Measurements from ENCODE around the gene KLRD1. TPM values are rescaled to one million over a fixed set of nuclear protein-coding genes. Genes with fewer than 3 reads are reported as not detected.
"Not testable (repeated sequence)": the region's sequence is repeated elsewhere in the genome, so short reads cannot be mapped to it uniquely, and the experiment has no call there.

KLRD1 gene
- total and polyA plus RNA-seq, 4 donors, result 0.60 to 5.0 (median 1.4) TPM

DNA sequence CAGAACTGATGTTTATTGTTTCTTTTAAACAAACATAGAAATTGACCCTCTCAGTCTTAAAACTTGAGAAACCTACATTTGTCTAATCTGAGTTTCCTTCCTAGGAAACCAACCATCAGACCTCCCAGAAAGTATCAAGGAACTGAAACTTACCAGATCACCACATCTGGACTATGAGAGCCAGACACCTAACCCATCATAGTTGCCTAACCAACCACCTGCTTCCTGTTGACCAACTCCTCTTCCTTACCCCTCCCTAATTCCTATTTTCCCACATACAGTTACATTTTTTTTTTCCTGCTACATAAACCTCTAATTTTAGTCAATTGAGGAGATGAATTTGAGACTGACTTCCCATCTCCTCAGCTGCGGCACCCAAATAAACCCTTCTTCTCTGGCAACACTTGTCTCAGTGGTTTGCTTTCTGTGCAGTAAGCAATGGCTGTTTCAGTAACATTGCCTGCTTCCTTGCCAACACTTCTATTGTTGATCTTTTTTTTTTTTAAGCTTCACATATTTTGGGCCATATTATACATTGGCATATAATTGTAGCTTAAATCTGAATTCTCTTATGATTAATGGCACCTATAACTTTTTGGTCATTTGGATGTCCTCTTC, 34.3 kb downstream of the KLRD1 start:
- DNase-seq (ENCODE audit: low spot score), result no peak
- no peaks in the 10 kb centered on the region for H3K27me3 ChIP-seq (ENCODE audit: control insufficient read depth in 4 of 4, insufficient read depth in 4 of 4, low read length in 3 of 4)
- no peak overlapping the region for H3K9ac ChIP-seq (ENCODE audit: low read depth in 1 of 2, low read length in 2 of 2)
- 92% methylated on average over 1 of the region's 1 CpG for WGBS
- no peak overlapping the region for H3K27ac ChIP-seq (ENCODE audit: low read depth in 1 of 2, low read length in 2 of 2)
- no peaks in the 10 kb centered on the region for H3K4me1 ChIP-seq (ENCODE audit: control insufficient read depth in 4 of 4, insufficient read depth in 4 of 4, low read length in 3 of 4)
- H3K36me3 ChIP-seq (ENCODE audit: control insufficient read depth in 4 of 4, insufficient read depth in 3 of 4, low read depth in 1 of 4, low read length in 3 of 4), result no peaks in the 10 kb centered on the region
- no peaks in the 10 kb centered on the region for H3K9me3 ChIP-seq (ENCODE audit: control insufficient read depth in 4 of 4, low read length in 3 of 4)
- TF ChIP-seq HNF4G (IDR thresholded peaks at IDR 0.05), result no peak
- no peak for TF ChIP-seq CTCF (IDR thresholded peaks at IDR 0.05; ENCODE audit: low read depth, low read length, missing input control)
- no peak for TF ChIP-seq ATF3 (IDR thresholded peaks at IDR 0.05)
- no peak for TF ChIP-seq RAD21 (IDR thresholded peaks at IDR 0.05)
- TF ChIP-seq GABPA (IDR thresholded peaks at IDR 0.05 in 1 of 2, conservative IDR thresholded peaks at IDR 0.05 in 1 of 2), result no peak
- no peak overlapping the region for H3K4me3 ChIP-seq (ENCODE audit: low read depth in 1 of 3, low read length in 3 of 3)

DNA sequence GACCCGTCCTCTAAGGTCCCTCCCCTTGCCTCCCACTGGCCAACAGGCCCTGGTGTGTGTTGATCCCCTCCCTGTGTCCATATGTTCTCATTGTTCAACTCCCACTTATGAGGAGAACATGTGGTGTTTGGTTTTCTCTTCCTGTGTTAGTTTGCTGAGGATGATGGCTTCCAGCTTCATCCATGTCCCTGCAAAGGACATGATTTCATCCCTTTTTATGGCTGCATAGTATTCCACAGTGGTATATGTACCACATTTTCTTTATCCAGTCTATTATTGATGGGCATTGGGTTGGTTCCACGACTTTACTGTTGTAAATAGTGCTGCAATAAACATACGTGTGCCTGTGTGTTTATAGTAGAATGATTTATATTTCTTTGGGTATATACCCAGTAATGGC, 43.8 kb downstream of the KLRD1 start:
- not testable (repeated sequence) for H3K36me3 ChIP-seq (ENCODE audit: control insufficient read depth in 4 of 4, insufficient read depth in 3 of 4, low read depth in 1 of 4, low read length in 3 of 4); H3K9me3 ChIP-seq (ENCODE audit: control insufficient read depth in 4 of 4, low read length in 3 of 4); H3K4me3 ChIP-seq (ENCODE audit: low read depth in 1 of 3, low read length in 3 of 3); H3K27me3 ChIP-seq (ENCODE audit: control insufficient read depth in 4 of 4, insufficient read depth in 4 of 4, low read length in 3 of 4); H3K27ac ChIP-seq (ENCODE audit: low read depth in 1 of 2, low read length in 2 of 2); H3K9ac ChIP-seq (ENCODE audit: low read depth in 1 of 2, low read length in 2 of 2); H3K4me1 ChIP-seq (ENCODE audit: control insufficient read depth in 4 of 4, insufficient read depth in 4 of 4, low read length in 3 of 4); DNase-seq (ENCODE audit: low spot score)
- 50% methylated on average over 3 of the region's 3 CpGs for WGBS

DNA sequence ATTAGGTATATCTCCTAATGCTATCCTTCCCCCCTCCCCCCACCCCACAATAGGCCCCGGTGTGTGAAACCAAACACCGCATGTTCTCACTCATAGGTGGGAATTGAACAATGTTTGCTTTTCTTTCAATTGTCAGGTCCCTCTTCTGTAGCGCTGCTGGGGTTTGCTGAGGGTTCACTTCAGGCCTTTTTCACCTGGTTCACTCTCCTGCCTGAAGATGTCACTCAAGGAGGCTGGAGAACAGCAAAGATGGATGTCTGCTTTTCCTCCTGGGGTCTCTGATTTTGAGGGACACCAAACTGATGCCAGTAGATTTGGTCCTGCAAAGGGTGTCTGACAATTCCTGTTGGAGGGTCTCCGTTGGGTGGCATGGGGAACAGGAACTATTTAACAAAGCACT, 46.4 kb downstream of the KLRD1 start:
- H3K4me1 ChIP-seq (ENCODE audit: control insufficient read depth in 4 of 4, insufficient read depth in 4 of 4, low read length in 3 of 4), result no peaks in the 10 kb centered on the region
- H3K27ac ChIP-seq (ENCODE audit: low read depth in 1 of 2, low read length in 2 of 2), result no peak overlapping the region
- no peak for TF ChIP-seq GABPA (IDR thresholded peaks at IDR 0.05 in 1 of 2, conservative IDR thresholded peaks at IDR 0.05 in 1 of 2)
- no peak for TF ChIP-seq YY1 (IDR thresholded peaks at IDR 0.05)
- TF ChIP-seq RAD21 (IDR thresholded peaks at IDR 0.05), result no peak
- TF ChIP-seq MAX (IDR thresholded peaks at IDR 0.05), result no peak
- TF ChIP-seq EGR1 (IDR thresholded peaks at IDR 0.05; ENCODE audit: low read depth in 2 of 2), result no peak
- no peak for TF ChIP-seq ATF3 (IDR thresholded peaks at IDR 0.05)
- no peak for TF ChIP-seq CTCF (IDR thresholded peaks at IDR 0.05; ENCODE audit: low read depth, low read length, missing input control)
- no peak for TF ChIP-seq ZBTB33 (IDR thresholded peaks at IDR 0.05)
- TF ChIP-seq FOXA1 (IDR thresholded peaks at IDR 0.05), result no peak
- no peak for TF ChIP-seq HNF4G (IDR thresholded peaks at IDR 0.05)
- TF ChIP-seq FOXA2 (IDR thresholded peaks at IDR 0.05), result no peak
- TF ChIP-seq JUND (IDR thresholded peaks at IDR 0.05), result no peak
- TF ChIP-seq, protein P1, sequence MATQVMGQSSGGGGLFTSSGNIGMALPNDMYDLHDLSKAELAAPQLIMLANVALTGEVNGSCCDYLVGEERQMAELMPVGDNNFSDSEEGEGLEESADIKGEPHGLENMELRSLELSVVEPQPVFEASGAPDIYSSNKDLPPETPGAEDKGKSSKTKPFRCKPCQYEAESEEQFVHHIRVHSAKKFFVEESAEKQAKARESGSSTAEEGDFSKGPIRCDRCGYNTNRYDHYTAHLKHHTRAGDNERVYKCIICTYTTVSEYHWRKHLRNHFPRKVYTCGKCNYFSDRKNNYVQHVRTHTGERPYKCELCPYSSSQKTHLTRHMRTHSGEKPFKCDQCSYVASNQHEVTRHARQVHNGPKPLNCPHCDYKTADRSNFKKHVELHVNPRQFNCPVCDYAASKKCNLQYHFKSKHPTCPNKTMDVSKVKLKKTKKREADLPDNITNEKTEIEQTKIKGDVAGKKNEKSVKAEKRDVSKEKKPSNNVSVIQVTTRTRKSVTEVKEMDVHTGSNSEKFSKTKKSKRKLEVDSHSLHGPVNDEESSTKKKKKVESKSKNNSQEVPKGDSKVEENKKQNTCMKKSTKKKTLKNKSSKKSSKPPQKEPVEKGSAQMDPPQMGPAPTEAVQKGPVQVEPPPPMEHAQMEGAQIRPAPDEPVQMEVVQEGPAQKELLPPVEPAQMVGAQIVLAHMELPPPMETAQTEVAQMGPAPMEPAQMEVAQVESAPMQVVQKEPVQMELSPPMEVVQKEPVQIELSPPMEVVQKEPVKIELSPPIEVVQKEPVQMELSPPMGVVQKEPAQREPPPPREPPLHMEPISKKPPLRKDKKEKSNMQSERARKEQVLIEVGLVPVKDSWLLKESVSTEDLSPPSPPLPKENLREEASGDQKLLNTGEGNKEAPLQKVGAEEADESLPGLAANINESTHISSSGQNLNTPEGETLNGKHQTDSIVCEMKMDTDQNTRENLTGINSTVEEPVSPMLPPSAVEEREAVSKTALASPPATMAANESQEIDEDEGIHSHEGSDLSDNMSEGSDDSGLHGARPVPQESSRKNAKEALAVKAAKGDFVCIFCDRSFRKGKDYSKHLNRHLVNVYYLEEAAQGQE (IDR thresholded peaks at IDR 0.05), result no peak
- TF ChIP-seq RXRA (IDR thresholded peaks at IDR 0.05), result no peak
- TF ChIP-seq NR2F2 (IDR thresholded peaks at IDR 0.05), result no peak
- no peak overlapping the region for H3K4me3 ChIP-seq (ENCODE audit: low read depth in 1 of 3, low read length in 3 of 3)
- H3K9ac ChIP-seq (ENCODE audit: low read depth in 1 of 2, low read length in 2 of 2), result no peak overlapping the region
- DNase-seq (ENCODE audit: low spot score), result no peak
- WGBS, result 63% methylated on average over 4 of the region's 4 CpGs
- peaks cover 0 to 2% (median 0%) of the 10 kb centered on the region in 4 donors for H3K9me3 ChIP-seq (ENCODE audit: control insufficient read depth in 4 of 4, low read length in 3 of 4)
- H3K36me3 ChIP-seq (ENCODE audit: control insufficient read depth in 4 of 4, insufficient read depth in 3 of 4, low read depth in 1 of 4, low read length in 3 of 4), result no peaks in the 10 kb centered on the region
- peaks cover 0 to 4% (median 0%) of the 10 kb centered on the region in 4 donors for H3K27me3 ChIP-seq (ENCODE audit: control insufficient read depth in 4 of 4, insufficient read depth in 4 of 4, low read length in 3 of 4)

All from liver (tissue), 9 donors.